Testis (tissue), 3 donors: ENCODE results near the gene POR. TPM values are rescaled to one million over a fixed set of nuclear protein-coding genes. Genes with fewer than 3 reads are reported as not detected.

ENCODE experiments used
- DNase-seq: peaks from one replicate; pipeline ENCODE4 v3.0.0-alpha.2; 2019
- H3K27ac ChIP-seq, 2 donors: fragments of 200-600 bp; sonication (generic); one replicate each; pipeline ENCODE4 v1.5.1; 2019
- H3K27me3 ChIP-seq: fragments of 200-600 bp; sonication (generic); one replicate; pipeline ENCODE4 v1.5.1; 2019
- H3K36me3 ChIP-seq: fragments of 200-600 bp; sonication (generic); one replicate; pipeline ENCODE4 v1.5.1; 2017; ENCODE audit warnings: low read depth; ENCODE audit errors: missing control alignments
- H3K4me1 ChIP-seq: fragments of 200-600 bp; sonication (generic); one replicate; pipeline ENCODE4 v1.5.1; 2019
- H3K4me3 ChIP-seq, 2 donors: fragments of 200-600 bp; sonication (generic); one replicate each; pipeline ENCODE4 v1.5.1; 2017 to 2019
- H3K9me3 ChIP-seq: fragments of 200-600 bp; sonication (generic); one replicate; pipeline ENCODE4 v1.5.1; 2017
- CTCF ChIP-seq, 3 experiments: fragments of 450-650 bp in 2 of 3; fragments of 200-600 bp in 1 of 3; sonication (generic) in 1 of 3; IDR thresholded peaks; one replicate each; pipeline ENCODE4 v1.5.1; 2016 to 2019; ENCODE audit warnings: antibody characterized with exemption in 3 of 3, mild to moderate bottlenecking in 2 of 3, moderate library complexity in 1 of 3
- POLR2A ChIP-seq: fragments of 450-650 bp; IDR thresholded peaks from one replicate; pipeline ENCODE4 v1.6.1; 2017; ENCODE audit warnings: antibody characterized with exemption, mild to moderate bottlenecking, moderate library complexity
- WGBS, 2 donors: methylation state at CpG; one replicate each; pipeline ENCODE4 v1.1.5; 2018; 5-methylcytosine and 5-hydroxymethylcytosine counted together
- intact Hi-C: fragments of 100-400 bp; cut with DNase I; formaldehyde crosslinking; loops from one replicate; pipeline ENCODE4 v1.15.1; 2023; ENCODE audit warnings: low total_unique reads
- polyA plus RNA-seq: library from polyadenylated mRNA; stranded (reverse); fragments of 350-450 nt; fragmentation: Illumina TruSeq; extraction: RNeasy Lipid Tissue Mini Kit (QIAGEN cat#74804); gene quantifications from one replicate; pipeline ENCODE4 v1.2.3, GENCODE V29; 2014; ENCODE audit warnings: low read depth, low replicate concordance; ENCODE audit not compliant: insufficient read depth
- total RNA-seq, 2 donors: library from RNA; depleted of rRNA; stranded (reverse); fragments of >200 nt; gene quantifications; one replicate each; pipeline ENCODE4 v1.2.3, GENCODE V29; 2016

POR gene
- total and polyA plus RNA-seq, 3 donors from 2014 or later = 98.5 to 169 (median 122) TPM

- Histone ChIP-seq H3K36me3 (no peaks in the 10 kb centered on the region), H3K4me1 (peaks cover 10% of the 10 kb centered on the region), H3K9me3 (no peaks in the 10 kb centered on the region), H3K27ac (no peak overlapping the region), H3K27me3 (no peaks in the 10 kb centered on the region), H3K4me3 (no peak overlapping the region)
- no peak for DNase-seq
- TF ChIP-seq POLR2A = no peak
- TF ChIP-seq CTCF (IDR thresholded peaks at IDR 0.05) = no peak
- intact Hi-C loops = no loop called here
- WGBS, 2 donors = 77 to 89% methylated on average over 7 of the region's 7 CpGs
These were observed 38.5 kb downstream of the POR start for GRCh38 chr7:75953431-75953830.

DNA sequence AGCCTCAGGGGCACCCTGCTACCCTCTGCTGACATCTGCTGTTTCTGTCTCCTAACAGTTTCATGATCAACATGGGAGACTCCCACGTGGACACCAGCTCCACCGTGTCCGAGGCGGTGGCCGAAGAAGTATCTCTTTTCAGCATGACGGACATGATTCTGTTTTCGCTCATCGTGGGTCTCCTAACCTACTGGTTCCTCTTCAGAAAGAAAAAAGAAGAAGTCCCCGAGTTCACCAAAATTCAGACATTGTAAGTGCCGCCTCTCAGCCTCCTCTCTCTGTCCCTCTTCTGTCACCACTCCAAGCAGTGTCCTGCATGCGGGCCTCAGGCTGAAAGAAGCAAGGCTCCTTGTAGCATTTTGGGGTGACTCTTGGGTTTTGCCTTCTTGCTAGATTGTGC lies 39.0 kb downstream of the POR start:
- H3K36me3 ChIP-seq = no peaks in the 10 kb centered on the region
- no peak overlapping the region for H3K4me3 ChIP-seq
- peaks cover 8% of the 10 kb centered on the region for H3K4me1 ChIP-seq
- H3K9me3 ChIP-seq = no peaks in the 10 kb centered on the region
- H3K27me3 ChIP-seq = no peaks in the 10 kb centered on the region
- TF ChIP-seq CTCF (IDR thresholded peaks at IDR 0.05) (no peak), POLR2A (no peak)
- H3K27ac ChIP-seq = no peak overlapping the region
- intact Hi-C loops = no loop called here
- 72 to 73% methylated on average over 11 of the region's 11 CpGs for WGBS, 2 donors
- DNase-seq = no peak

DNA sequence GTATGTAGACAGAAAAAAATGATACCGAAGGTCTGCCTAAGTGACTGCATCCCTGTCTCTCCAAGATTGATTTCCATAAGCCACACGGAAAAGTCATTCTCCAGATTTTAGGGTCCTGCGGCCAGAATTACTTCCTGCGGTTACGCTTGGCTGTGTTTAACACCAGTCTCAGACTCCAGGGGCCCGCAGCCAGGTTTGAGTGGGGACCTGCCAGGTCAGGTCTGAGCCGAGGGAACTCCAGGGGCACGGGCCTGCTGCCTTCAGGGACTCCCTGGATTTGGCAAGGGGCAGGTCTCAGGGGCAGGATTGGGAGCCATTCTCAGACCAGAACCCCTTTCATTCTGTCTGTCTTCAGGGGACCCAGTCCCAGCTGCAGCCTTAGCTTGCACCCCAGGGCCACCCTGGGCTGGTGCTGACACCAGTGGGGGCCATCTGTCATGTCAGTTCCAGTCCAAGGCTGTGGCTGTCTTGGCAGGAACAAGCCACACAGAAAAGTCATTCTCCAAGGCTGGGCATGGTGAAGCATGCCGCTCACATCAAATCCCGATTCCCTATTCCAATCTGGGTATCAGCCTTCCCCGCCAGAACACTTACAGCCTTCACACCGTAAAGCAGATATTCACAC lies 40.5 kb downstream of the POR start:
- TF ChIP-seq POLR2A = no peak
- TF ChIP-seq CTCF (IDR thresholded peaks at IDR 0.05) = no peak
- Histone ChIP-seq H3K27me3 (no peaks in the 10 kb centered on the region), H3K27ac (no peak overlapping the region), H3K36me3 (no peaks in the 10 kb centered on the region), H3K9me3 (no peaks in the 10 kb centered on the region), H3K4me1 (peaks cover 4% of the 10 kb centered on the region), H3K4me3 (no peak overlapping the region)
- DNase-seq = no peak
- WGBS, 2 donors = 87 to 93% methylated on average over 11 to 12 of the region's 12 CpGs
- intact Hi-C loops = no loop called here

GRCh38 chr7:75957021-75957736 lies 42.2 kb downstream of the POR start:
- peaks cover 6% of the 10 kb centered on the region for H3K4me1 ChIP-seq
- H3K27ac ChIP-seq = no peak overlapping the region
- WGBS, 2 donors = 79 to 84% methylated on average over 16 of the region's 16 CpGs
- intact Hi-C loops = no loop called here
- no peaks in the 10 kb centered on the region for H3K9me3 ChIP-seq
- no peaks in the 10 kb centered on the region for H3K27me3 ChIP-seq
- TF ChIP-seq POLR2A (no peak), CTCF (IDR thresholded peaks at IDR 0.05) (no peak)
- no peak for DNase-seq
- H3K36me3 ChIP-seq = no peaks in the 10 kb centered on the region
- H3K4me3 ChIP-seq = no peak overlapping the region
